ENCODE measurements around the gene UBR4.

Gene UBR4

GRCh38 chr1:19137158-19137557 lies 72.9 kb downstream of the UBR4 start:
- DNase-seq = no peak

GRCh38 chr1:19133360-19133759 lies 76.7 kb downstream of the UBR4 start:
- DNase-seq = no peak

- DNase-seq = no peak
These were observed 79.6 kb downstream of the UBR4 start for GRCh38 chr1:19130468-19130867.

GRCh38 chr1:19128968-19129514 lies 81.0 kb downstream of the UBR4 start:
- DNase-seq = no peak

GRCh38 chr1:19124273-19124672 lies 85.8 kb downstream of the UBR4 start:
- no peak for DNase-seq

GRCh38 chr1:19123837-19124236 lies 86.2 kb downstream of the UBR4 start:
- DNase-seq = no peak

GRCh38 chr1:19122668-19123067 lies 87.4 kb downstream of the UBR4 start:
- no peak for DNase-seq

- DNase-seq = no peak
These were observed 88.9 kb downstream of the UBR4 start for GRCh38 chr1:19121192-19121591.

- no peak for DNase-seq
These were observed 90.0 kb downstream of the UBR4 start for GRCh38 chr1:19120070-19120469.

- DNase-seq = no peak
These were observed 94.8 kb downstream of the UBR4 start for GRCh38 chr1:19115082-19115808.

GRCh38 chr1:19113697-19114092 lies 96.4 kb downstream of the UBR4 start:
- DNase-seq = peak in 1 of 2 experiments; percentile 17

GRCh38 chr1:19112891-19113696 lies 97.0 kb downstream of the UBR4 start:
- DNase-seq = no peak

- DNase-seq = no peak
These were observed 99.7 kb downstream of the UBR4 start for GRCh38 chr1:19110257-19110927.

- DNase-seq = no peak
These were observed 100.5 kb downstream of the UBR4 start for GRCh38 chr1:19109545-19109944.

GRCh38 chr1:19101244-19101643 lies 108.8 kb downstream of the UBR4 start:
- no peak for DNase-seq

- no peak for DNase-seq
These were observed 110.0 kb downstream of the UBR4 start for GRCh38 chr1:19100028-19100427.

- no peak for DNase-seq
These were observed 113.1 kb downstream of the UBR4 start for GRCh38 chr1:19096990-19097389.

GRCh38 chr1:19096036-19096833 lies 113.8 kb downstream of the UBR4 start:
- DNase-seq = no peak

GRCh38 chr1:19091196-19091953 lies 118.7 kb downstream of the UBR4 start:
- peak in 1 of 2 experiments; percentile 30 for DNase-seq

GRCh38 chr1:19089524-19089923 lies 120.5 kb downstream of the UBR4 start:
- DNase-seq = no peak

GRCh38 chr1:19088717-19089442 lies 121.2 kb downstream of the UBR4 start:
- DNase-seq = no peak
